ENCODE measurements around the gene F2R.

F2R gene

DNA sequence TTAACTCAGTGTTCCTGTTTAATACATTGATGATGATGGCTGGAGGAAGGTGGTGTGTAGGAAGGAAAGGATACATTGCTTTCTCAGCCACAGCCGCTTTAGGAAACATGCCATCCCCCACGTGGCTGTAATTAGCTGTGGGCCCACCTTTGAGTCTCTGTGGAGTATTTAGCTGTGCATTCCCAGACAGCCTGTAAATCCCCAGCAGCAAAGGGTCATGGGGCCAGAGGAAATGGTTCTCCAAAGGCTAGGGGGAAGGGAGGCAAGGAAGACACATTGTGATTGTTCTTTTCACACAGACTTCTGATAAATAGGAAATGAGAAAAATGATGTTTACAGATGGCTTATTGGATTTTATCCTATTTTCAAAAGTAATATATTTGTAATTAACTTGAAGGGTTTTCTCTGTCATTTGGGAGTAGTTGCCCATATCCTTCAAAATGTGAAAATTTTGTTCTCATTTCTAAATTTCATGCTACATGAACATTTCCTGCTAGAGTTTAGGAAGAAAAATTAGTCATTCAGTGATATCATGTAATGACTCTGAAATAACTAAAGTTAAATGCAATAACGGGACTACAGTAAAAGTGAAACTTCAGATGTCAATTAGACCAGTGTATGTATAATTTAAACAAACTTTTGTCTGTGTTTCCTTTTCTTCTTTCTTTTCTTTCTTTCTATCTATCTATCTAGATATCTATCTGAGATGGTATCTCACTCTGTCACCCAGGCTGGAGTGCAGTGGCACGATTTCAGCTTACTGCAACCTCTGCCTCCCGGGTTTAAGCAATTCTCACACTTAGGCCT, 24.3 kb upstream of the F2R start:
- Histone ChIP-seq H3K4me1 (ENCODE audit: control insufficient read depth, insufficient read depth, low read length) (no peaks in the 10 kb centered on the region), H3K9me3 (ENCODE audit: control insufficient read depth, insufficient read depth, low read length) (no peaks in the 10 kb centered on the region), H3K9ac (ENCODE audit: low read depth, low read length) (no peak overlapping the region), H3K27me3 (ENCODE audit: control insufficient read depth, insufficient read depth, low read length) (no peaks in the 10 kb centered on the region), H3K27ac (ENCODE audit: low read depth, low read length) (no peak overlapping the region), H3K4me3 (ENCODE audit: low read depth, low read length) (no peak overlapping the region), H3K36me3 (ENCODE audit: control insufficient read depth, insufficient read depth, low read length) (peaks cover 12% of the 10 kb centered on the region; the same call in 1 of the 2 replicates)

DNA sequence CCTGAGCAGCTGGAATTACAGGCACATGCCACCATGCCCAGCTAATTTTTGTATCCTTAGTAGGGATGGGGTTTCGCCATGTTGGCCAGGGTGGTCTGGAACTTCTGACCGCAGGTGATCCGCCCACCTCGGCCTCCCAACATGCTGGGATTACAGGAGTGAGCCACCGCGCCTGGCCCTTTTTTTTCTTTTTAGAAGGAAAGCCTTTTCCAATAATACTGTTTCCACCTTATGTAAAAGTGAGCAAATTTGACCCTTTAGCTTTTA, 23.7 kb upstream of the F2R start:
- Histone ChIP-seq H3K4me1 (ENCODE audit: control insufficient read depth, insufficient read depth, low read length) (no peaks in the 10 kb centered on the region), H3K4me3 (ENCODE audit: low read depth, low read length) (no peak overlapping the region), H3K27me3 (ENCODE audit: control insufficient read depth, insufficient read depth, low read length) (no peaks in the 10 kb centered on the region), H3K27ac (ENCODE audit: low read depth, low read length) (no peak overlapping the region), H3K9ac (ENCODE audit: low read depth, low read length) (no peak overlapping the region), H3K36me3 (ENCODE audit: control insufficient read depth, insufficient read depth, low read length) (peaks cover 12% of the 10 kb centered on the region; the same call in 1 of the 2 replicates), H3K9me3 (ENCODE audit: control insufficient read depth, insufficient read depth, low read length) (no peaks in the 10 kb centered on the region)

DNA sequence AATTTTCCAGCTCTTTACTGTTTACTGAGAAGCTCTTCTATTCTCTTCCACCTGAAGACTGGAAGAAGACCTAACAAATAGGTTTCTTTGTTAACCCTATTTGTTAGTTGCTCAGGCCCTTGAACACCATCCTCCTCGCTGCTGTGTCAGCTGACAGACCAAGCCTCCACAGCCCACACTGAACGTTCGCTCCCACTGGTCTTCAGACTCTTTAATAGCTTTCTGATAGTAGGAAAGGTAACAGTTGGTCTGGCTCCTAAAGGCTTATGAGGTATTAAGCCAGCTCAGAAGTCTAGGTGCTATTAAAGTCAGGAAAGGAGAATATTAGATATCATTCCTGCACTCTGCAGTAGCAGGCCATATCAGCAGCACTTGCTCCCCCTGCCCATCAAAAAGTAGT, 23.3 kb upstream of the F2R start:
- H3K36me3 ChIP-seq (ENCODE audit: control insufficient read depth, insufficient read depth, low read length): peaks cover 12% of the 10 kb centered on the region; the same call in 1 of the 2 replicates
- no peak overlapping the region for H3K9ac ChIP-seq (ENCODE audit: low read depth, low read length)
- H3K9me3 ChIP-seq (ENCODE audit: control insufficient read depth, insufficient read depth, low read length): no peaks in the 10 kb centered on the region
- no peaks in the 10 kb centered on the region for H3K4me1 ChIP-seq (ENCODE audit: control insufficient read depth, insufficient read depth, low read length)
- no peak overlapping the region for H3K27ac ChIP-seq (ENCODE audit: low read depth, low read length)
- no peaks in the 10 kb centered on the region for H3K27me3 ChIP-seq (ENCODE audit: control insufficient read depth, insufficient read depth, low read length)
- no peak overlapping the region for H3K4me3 ChIP-seq (ENCODE audit: low read depth, low read length)

DNA sequence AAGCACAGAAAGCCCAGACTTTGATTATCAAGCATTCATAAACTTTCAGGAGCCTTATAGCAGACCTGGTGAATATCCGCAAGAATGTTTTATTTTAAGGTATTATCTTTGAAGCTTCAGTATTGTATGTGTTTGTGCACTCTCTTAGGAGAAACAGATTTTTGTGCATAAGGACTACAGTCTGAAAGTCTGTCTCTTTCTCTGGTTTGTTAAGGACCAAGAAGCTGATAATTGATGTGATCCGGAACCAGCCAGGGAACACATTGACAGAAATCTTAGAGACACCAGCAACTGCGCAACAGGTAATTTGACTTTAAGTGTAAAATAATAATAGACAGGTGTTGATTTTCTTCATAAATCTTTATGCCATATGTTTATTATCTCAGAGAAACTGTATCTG, 22.8 kb upstream of the F2R start:
- H3K36me3 ChIP-seq (ENCODE audit: control insufficient read depth, insufficient read depth, low read length): peaks cover 12% of the 10 kb centered on the region; the same call in 1 of the 2 replicates
- no peaks in the 10 kb centered on the region for H3K4me1 ChIP-seq (ENCODE audit: control insufficient read depth, insufficient read depth, low read length)
- H3K27me3 ChIP-seq (ENCODE audit: control insufficient read depth, insufficient read depth, low read length): no peaks in the 10 kb centered on the region

DNA sequence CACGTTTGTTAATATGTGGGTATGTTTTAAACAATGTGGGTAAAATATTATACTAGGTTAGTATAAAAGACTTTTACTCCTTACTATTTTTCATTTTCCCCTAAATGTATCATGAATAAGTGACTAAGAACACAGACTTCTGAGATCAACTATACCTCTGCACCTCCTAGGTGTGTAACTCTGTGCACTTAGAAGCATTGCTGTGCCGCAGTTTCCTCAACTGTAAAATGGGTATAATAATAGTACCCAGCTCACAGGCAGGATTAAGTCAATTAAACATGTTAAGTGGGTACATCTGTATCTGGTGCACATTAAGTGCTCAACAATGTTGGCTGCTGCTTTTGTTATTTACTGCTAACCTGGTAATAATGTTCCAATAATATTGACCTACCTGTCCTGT, 21.6 kb upstream of the F2R start:
- no peaks in the 10 kb centered on the region for H3K4me1 ChIP-seq (ENCODE audit: control insufficient read depth, insufficient read depth, low read length)
- H3K27me3 ChIP-seq (ENCODE audit: control insufficient read depth, insufficient read depth, low read length): no peaks in the 10 kb centered on the region
- no peak overlapping the region for H3K9ac ChIP-seq (ENCODE audit: low read depth, low read length)
- no peaks in the 10 kb centered on the region for H3K9me3 ChIP-seq (ENCODE audit: control insufficient read depth, insufficient read depth, low read length)
- H3K4me3 ChIP-seq (ENCODE audit: low read depth, low read length): no peak overlapping the region
- peaks cover 12% of the 10 kb centered on the region; the same call in 1 of the 2 replicates for H3K36me3 ChIP-seq (ENCODE audit: control insufficient read depth, insufficient read depth, low read length)
- no peak overlapping the region for H3K27ac ChIP-seq (ENCODE audit: low read depth, low read length)

More for the DNA sequence above, 22.8 kb upstream of the F2R start:
- H3K4me3 ChIP-seq (ENCODE audit: low read depth, low read length): no peak overlapping the region
- H3K9ac ChIP-seq (ENCODE audit: low read depth, low read length): no peak overlapping the region
- H3K27ac ChIP-seq (ENCODE audit: low read depth, low read length): no peak overlapping the region
- H3K9me3 ChIP-seq (ENCODE audit: control insufficient read depth, insufficient read depth, low read length): no peaks in the 10 kb centered on the region

DNA sequence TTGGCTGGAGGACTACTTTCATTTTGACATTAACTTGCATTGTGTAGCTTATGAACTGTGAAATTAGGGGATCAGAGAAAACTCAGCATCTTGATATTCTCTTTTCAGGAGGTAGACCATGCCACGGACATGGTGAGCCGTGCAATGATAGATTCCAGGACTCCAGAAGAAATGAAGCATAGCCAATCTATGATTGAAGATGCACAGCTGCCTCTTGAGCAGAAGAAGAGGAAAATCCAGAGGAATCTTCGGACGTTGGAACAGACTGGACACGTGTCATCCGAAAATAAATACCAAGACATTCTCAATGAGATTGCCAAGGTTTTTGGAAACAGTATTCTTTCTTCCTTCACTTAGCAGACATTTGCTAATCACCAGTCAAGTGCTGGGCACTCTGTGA, 20.6 kb upstream of the F2R start:
- Histone ChIP-seq H3K27ac (ENCODE audit: low read depth, low read length) (no peak overlapping the region), H3K9ac (ENCODE audit: low read depth, low read length) (no peak overlapping the region), H3K4me3 (ENCODE audit: low read depth, low read length) (no peak overlapping the region), H3K27me3 (ENCODE audit: control insufficient read depth, insufficient read depth, low read length) (no peaks in the 10 kb centered on the region), H3K9me3 (ENCODE audit: control insufficient read depth, insufficient read depth, low read length) (no peaks in the 10 kb centered on the region), H3K36me3 (ENCODE audit: control insufficient read depth, insufficient read depth, low read length) (peaks cover 12% of the 10 kb centered on the region; the same call in 1 of the 2 replicates), H3K4me1 (ENCODE audit: control insufficient read depth, insufficient read depth, low read length) (no peaks in the 10 kb centered on the region)

DNA sequence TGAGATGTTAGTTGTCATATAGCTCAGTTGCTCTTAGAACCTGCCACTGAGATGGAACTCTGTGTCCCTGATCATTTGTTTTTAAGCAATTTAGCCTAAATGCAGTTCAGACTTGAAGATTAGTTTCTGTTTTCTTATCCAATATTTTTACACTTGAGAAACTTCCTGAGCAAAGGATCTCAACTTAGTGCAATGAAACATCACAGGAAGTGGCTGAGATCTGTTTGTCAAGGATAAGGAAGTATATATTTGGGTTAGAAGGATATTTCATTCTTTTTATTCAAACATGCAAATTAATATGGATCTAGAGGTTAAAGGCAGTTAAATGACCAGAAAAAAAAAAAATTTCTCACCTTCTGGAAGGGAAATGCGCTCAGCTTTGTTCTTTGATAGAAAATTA, 19.7 kb upstream of the F2R start:
- no peak overlapping the region for H3K4me3 ChIP-seq (ENCODE audit: low read depth, low read length)
- H3K36me3 ChIP-seq (ENCODE audit: control insufficient read depth, insufficient read depth, low read length): peaks cover 17% of the 10 kb centered on the region; the same call in 1 of the 2 replicates
- H3K9me3 ChIP-seq (ENCODE audit: control insufficient read depth, insufficient read depth, low read length): no peaks in the 10 kb centered on the region
- no peaks in the 10 kb centered on the region for H3K27me3 ChIP-seq (ENCODE audit: control insufficient read depth, insufficient read depth, low read length)
- H3K9ac ChIP-seq (ENCODE audit: low read depth, low read length): no peak overlapping the region
- no peak overlapping the region for H3K27ac ChIP-seq (ENCODE audit: low read depth, low read length)
- no peaks in the 10 kb centered on the region for H3K4me1 ChIP-seq (ENCODE audit: control insufficient read depth, insufficient read depth, low read length)

DNA sequence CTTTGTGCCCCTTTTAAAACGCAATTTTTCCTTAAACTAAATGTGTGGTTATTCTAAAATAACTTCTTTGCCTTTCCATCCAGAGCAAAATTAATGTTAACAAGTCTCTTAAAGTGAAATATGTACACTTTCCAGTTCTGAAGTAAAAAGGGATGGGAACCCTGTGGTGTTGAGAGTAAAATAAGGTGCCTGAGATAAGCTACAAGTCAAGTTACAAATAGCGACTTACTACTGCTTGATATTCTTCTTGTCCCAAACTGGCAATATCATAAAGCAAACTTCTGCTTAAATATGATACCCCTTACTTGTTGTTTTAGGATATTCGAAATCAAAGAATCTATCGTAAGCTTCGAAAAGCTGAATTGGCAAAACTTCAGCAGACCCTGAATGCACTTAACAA, 18.3 kb upstream of the F2R start:
- Histone ChIP-seq H3K9ac (ENCODE audit: low read depth, low read length) (no peak overlapping the region), H3K27ac (ENCODE audit: low read depth, low read length) (no peak overlapping the region), H3K4me3 (ENCODE audit: low read depth, low read length) (no peak overlapping the region), H3K36me3 (ENCODE audit: control insufficient read depth, insufficient read depth, low read length) (peaks cover 26% of the 10 kb centered on the region; the same call in 1 of the 2 replicates), H3K4me1 (ENCODE audit: control insufficient read depth, insufficient read depth, low read length) (no peaks in the 10 kb centered on the region), H3K27me3 (ENCODE audit: control insufficient read depth, insufficient read depth, low read length) (no peaks in the 10 kb centered on the region), H3K9me3 (ENCODE audit: control insufficient read depth, insufficient read depth, low read length) (no peaks in the 10 kb centered on the region)

DNA sequence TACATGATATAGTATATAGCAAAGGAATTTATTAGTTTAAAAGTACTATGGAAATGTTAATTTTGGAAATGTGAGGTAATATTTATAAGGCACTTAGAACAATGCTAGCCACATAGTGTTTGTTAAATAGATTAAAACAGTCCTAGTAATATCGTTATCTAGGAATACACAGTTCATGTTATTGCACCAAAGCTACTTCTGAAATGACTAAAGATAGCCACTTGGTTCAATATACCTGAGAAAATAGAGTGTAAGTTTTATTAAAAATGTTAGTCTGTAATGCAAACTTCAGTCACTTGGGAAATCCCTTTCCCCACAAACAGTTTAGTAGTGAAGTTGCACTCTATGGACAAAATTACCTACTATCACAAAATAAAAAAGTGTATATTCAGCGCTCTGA, 15.4 kb upstream of the F2R start:
- no peaks in the 10 kb centered on the region for H3K9me3 ChIP-seq (ENCODE audit: control insufficient read depth, insufficient read depth, low read length)
- H3K27ac ChIP-seq (ENCODE audit: low read depth, low read length): no peak overlapping the region
- no peaks in the 10 kb centered on the region for H3K27me3 ChIP-seq (ENCODE audit: control insufficient read depth, insufficient read depth, low read length)
- peaks cover 5% of the 10 kb centered on the region; the same call in 1 of the 2 replicates for H3K4me1 ChIP-seq (ENCODE audit: control insufficient read depth, insufficient read depth, low read length)
- H3K36me3 ChIP-seq (ENCODE audit: control insufficient read depth, insufficient read depth, low read length): peaks cover 19% of the 10 kb centered on the region; the same call in 1 of the 2 replicates
- H3K9ac ChIP-seq (ENCODE audit: low read depth, low read length): no peak overlapping the region
- no peak overlapping the region for H3K4me3 ChIP-seq (ENCODE audit: low read depth, low read length)

DNA sequence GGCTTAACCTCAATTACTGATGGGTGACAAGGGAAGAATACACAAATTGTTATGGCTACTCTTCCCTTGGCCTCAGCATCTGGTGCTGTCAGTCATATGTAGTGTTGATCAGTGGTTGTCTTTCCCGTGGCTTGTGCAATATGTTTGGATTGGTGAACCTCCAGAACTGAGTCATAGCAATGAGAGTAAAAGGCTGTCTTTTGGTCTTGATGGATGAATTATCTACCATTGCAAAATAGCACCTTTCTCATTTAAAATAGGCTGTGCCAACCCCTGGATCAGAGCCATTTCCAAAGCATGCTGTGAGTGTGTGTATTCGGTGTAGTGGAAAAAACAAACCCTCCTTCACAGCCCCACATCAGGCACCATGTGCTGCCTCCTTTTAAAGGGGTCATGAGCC, 14.6 kb upstream of the F2R start:
- H3K27me3 ChIP-seq (ENCODE audit: control insufficient read depth, insufficient read depth, low read length): no peaks in the 10 kb centered on the region
- H3K4me1 ChIP-seq (ENCODE audit: control insufficient read depth, insufficient read depth, low read length): peaks cover 5% of the 10 kb centered on the region; the same call in 1 of the 2 replicates
- H3K27ac ChIP-seq (ENCODE audit: low read depth, low read length): no peak overlapping the region
- H3K4me3 ChIP-seq (ENCODE audit: low read depth, low read length): no peak overlapping the region
- peaks cover 17% of the 10 kb centered on the region; the same call in 1 of the 2 replicates for H3K36me3 ChIP-seq (ENCODE audit: control insufficient read depth, insufficient read depth, low read length)
- H3K9me3 ChIP-seq (ENCODE audit: control insufficient read depth, insufficient read depth, low read length): no peaks in the 10 kb centered on the region
- no peak overlapping the region for H3K9ac ChIP-seq (ENCODE audit: low read depth, low read length)

DNA sequence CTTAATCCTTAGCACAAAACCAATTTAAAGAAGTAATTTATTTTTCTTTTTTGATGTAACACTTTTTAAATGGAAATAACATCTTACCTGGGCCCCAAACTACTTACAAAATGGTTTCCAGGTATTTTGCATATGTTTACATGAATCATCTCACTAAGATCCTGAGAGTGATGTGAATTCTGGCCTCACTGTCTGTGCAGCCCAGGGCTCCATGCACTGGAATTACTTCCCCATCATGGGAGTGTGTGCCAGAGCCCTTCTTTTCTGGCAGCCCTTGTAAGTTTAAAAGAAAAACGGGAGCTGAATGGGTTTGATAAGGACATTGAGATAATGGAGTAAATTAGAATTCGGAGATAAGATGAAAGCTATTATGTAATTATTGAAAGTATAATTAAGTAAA, 12.2 kb upstream of the F2R start:
- Histone ChIP-seq H3K27ac (ENCODE audit: low read depth, low read length) (no peak overlapping the region), H3K4me3 (ENCODE audit: low read depth, low read length) (no peak overlapping the region), H3K36me3 (ENCODE audit: control insufficient read depth, insufficient read depth, low read length) (peaks cover 15% of the 10 kb centered on the region; the same call in 1 of the 2 replicates), H3K4me1 (ENCODE audit: control insufficient read depth, insufficient read depth, low read length) (peaks cover 8% of the 10 kb centered on the region; the same call in 1 of the 2 replicates), H3K9me3 (ENCODE audit: control insufficient read depth, insufficient read depth, low read length) (no peaks in the 10 kb centered on the region), H3K27me3 (ENCODE audit: control insufficient read depth, insufficient read depth, low read length) (no peaks in the 10 kb centered on the region), H3K9ac (ENCODE audit: low read depth, low read length) (no peak overlapping the region)
